GM19455 (cell line): ENCODE results near the gene PRPSAP2.

Experiments
- ATAC-seq: cut with Tn5 transposase; IDR thresholded peaks from one replicate; pipeline ENCODE4 v1.9.1; 2021; ENCODE audit not compliant: unreplicated experiment

The PRPSAP2 gene

DNA sequence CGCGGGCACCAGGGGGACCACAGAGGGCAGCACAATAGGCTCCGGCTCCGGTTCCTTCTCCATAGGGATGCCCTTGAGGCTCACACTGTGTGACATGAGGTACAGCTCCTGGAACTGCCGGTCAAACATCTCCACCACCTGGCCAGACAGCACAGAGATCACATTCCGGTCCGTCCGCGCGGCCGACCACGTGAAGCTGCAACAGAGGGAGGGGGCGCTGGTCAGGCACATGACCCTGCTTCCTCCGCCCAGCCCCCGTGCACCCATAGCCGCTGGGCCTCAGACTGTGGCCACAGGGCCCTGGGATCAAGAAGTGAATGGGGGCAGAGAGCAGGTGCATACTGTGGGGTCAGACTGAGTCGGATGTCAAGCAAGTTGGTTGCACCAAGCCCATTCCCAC is 120.7 kb downstream of the PRPSAP2 start:
- ATAC-seq = no peak
